Measurements from ENCODE around the gene MORC3. TPM values are rescaled to one million over a fixed set of nuclear protein-coding genes. Genes with fewer than 3 reads are reported as not detected.

The MORC3 gene
- total and polyA plus RNA-seq, 9 of the 15 experiments (the other 6 are each of a cell fraction or from before 2014, with no cell fraction given): 12.7 to 53.7 (median 36.0) TPM

- no peak for TF ChIP-seq RHOXF2B (CRISPR knock-in tag; conservative IDR thresholded peaks at IDR 0.05)
- no peak for TF ChIP-seq ZNF212 (CRISPR knock-in tag; IDR thresholded peaks at IDR 0.05)
- TF ChIP-seq ZNF445 (CRISPR knock-in tag; IDR thresholded peaks at IDR 0.05; ENCODE audit: low read depth): no peak
- TF ChIP-seq RBM25 (IDR thresholded peaks at IDR 0.05; ENCODE audit: low read depth, low read length, severe bottlenecking): no peak
- no peak for TF ChIP-seq ZNF583 (CRISPR knock-in tag; IDR thresholded peaks at IDR 0.05)
- no peak for TF ChIP-seq ZBTB11 (CRISPR knock-in tag; IDR thresholded peaks at IDR 0.05)
- TF ChIP-seq GABPB1 (CRISPR knock-in tag; IDR thresholded peaks at IDR 0.05): peak; percentile 38; the same call in 1 of the 2 replicates
- no peak for TF ChIP-seq MTF1 (CRISPR knock-in tag; IDR thresholded peaks at IDR 0.05; ENCODE audit: borderline replicate concordance)
- no peak for TF ChIP-seq POLR2H (tag; IDR thresholded peaks at IDR 0.05; ENCODE audit: low read depth)
- no peak for TF ChIP-seq ZNF143 (CRISPR knock-in tag; IDR thresholded peaks at IDR 0.05)
- TF ChIP-seq MED1 (CRISPR knock-in tag; IDR thresholded peaks at IDR 0.05; ENCODE audit: borderline replicate concordance): no peak
- TF ChIP-seq CREB1 (IDR thresholded peaks at IDR 0.05): no peak
- TF ChIP-seq CREB1 (CRISPR knock-in tag; IDR thresholded peaks at IDR 0.05): no peak
- TF ChIP-seq, protein P1, sequence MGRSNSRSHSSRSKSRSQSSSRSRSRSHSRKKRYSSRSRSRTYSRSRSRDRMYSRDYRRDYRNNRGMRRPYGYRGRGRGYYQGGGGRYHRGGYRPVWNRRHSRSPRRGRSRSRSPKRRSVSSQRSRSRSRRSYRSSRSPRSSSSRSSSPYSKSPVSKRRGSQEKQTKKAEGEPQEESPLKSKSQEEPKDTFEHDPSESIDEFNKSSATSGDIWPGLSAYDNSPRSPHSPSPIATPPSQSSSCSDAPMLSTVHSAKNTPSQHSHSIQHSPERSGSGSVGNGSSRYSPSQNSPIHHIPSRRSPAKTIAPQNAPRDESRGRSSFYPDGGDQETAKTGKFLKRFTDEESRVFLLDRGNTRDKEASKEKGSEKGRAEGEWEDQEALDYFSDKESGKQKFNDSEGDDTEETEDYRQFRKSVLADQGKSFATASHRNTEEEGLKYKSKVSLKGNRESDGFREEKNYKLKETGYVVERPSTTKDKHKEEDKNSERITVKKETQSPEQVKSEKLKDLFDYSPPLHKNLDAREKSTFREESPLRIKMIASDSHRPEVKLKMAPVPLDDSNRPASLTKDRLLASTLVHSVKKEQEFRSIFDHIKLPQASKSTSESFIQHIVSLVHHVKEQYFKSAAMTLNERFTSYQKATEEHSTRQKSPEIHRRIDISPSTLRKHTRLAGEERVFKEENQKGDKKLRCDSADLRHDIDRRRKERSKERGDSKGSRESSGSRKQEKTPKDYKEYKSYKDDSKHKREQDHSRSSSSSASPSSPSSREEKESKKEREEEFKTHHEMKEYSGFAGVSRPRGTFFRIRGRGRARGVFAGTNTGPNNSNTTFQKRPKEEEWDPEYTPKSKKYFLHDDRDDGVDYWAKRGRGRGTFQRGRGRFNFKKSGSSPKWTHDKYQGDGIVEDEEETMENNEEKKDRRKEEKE (IDR thresholded peaks at IDR 0.05; ENCODE audit: borderline replicate concordance in 1 of 2, control insufficient read depth in 1 of 2, low read depth in 2 of 2, low read length in 1 of 2): no peak
- no peak for TF ChIP-seq NR0B1 (IDR thresholded peaks at IDR 0.05; ENCODE audit: partially characterized antibody)
- TF ChIP-seq SFPQ (IDR thresholded peaks at IDR 0.05; ENCODE audit: low read depth, low read length): no peak
- no peak for TF ChIP-seq ZKSCAN1 (IDR thresholded peaks at IDR 0.05; ENCODE audit: low read depth, low read length)
- TF ChIP-seq KLF1 (tag; IDR thresholded peaks at IDR 0.05): no peak
Observed at GRCh38 chr21:36386031-36386642, 66.1 kb downstream of the MORC3 start (continued).
